DOHH2 (cell line): ENCODE measurements around the gene PDXDC1.

Experiments
- EZH2phosphoT487 ChIP-seq: fragments of 200-600 bp; sonication (generic); IDR thresholded peaks from 2 replicates; pipeline ENCODE4 v1.6.1; 2017; ENCODE audit warnings: borderline replicate concordance, mild to moderate bottlenecking, antibody characterized with exemption, low read length, moderate library complexity, mixed read lengths
- TF ChIP-seq, protein P1 (sequence below): fragments of 200-600 bp; sonication (generic); IDR thresholded peaks from one replicate; pipeline ENCODE4 v1.5.1; 2014; ENCODE audit warnings: antibody characterized with exemption, mild to moderate bottlenecking, low read depth, low read length; ENCODE audit not compliant: poor library complexity, severe bottlenecking

DNA sequence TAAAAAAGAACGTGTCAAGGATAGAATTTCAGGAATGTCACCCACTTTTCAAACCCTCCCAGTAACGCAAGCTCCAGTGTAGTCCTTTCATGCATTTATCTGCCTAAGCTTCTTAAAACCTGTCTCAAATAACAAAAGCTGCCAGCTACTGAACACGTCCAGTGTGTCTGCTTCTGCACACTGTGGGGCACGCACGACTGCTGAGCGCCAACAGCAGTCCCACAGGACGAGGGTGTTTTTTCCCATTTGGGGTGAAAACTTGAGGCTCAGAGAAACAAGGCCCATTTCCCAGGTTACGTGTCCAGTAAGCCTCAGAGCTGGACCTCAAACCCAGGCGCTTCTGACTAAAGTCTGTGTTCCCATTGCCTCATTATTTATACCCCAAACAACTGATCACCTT lies 63.9 kb downstream of the PDXDC1 start:
- TF ChIP-seq, protein P1, sequence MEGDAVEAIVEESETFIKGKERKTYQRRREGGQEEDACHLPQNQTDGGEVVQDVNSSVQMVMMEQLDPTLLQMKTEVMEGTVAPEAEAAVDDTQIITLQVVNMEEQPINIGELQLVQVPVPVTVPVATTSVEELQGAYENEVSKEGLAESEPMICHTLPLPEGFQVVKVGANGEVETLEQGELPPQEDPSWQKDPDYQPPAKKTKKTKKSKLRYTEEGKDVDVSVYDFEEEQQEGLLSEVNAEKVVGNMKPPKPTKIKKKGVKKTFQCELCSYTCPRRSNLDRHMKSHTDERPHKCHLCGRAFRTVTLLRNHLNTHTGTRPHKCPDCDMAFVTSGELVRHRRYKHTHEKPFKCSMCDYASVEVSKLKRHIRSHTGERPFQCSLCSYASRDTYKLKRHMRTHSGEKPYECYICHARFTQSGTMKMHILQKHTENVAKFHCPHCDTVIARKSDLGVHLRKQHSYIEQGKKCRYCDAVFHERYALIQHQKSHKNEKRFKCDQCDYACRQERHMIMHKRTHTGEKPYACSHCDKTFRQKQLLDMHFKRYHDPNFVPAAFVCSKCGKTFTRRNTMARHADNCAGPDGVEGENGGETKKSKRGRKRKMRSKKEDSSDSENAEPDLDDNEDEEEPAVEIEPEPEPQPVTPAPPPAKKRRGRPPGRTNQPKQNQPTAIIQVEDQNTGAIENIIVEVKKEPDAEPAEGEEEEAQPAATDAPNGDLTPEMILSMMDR = no peak
- no peak for TF ChIP-seq EZH2phosphoT487
